Superior temporal gyrus (tissue), 1 donor: ENCODE measurements around the gene PRKAG3.
"Not testable (repeated sequence)": the region's sequence is repeated elsewhere in the genome, so short reads cannot be mapped to it uniquely, and the experiment has no call there.

Source experiments
- DNase-seq: peaks from one replicate; pipeline ENCODE4 v3.0.0-alpha.2; 2016; ENCODE audit errors: extremely low spot score

Gene PRKAG3

GRCh38 chr2:218781691-218782527 is 49.7 kb downstream of the PRKAG3 start, which contains the start of gene CYP27A1:
TSS of gene CYP27A1 (plus strand) at chr2:218782147. CDS start at chr2:218782183, 36 bp downstream.
- peak; percentile 68 for DNase-seq

DNA sequence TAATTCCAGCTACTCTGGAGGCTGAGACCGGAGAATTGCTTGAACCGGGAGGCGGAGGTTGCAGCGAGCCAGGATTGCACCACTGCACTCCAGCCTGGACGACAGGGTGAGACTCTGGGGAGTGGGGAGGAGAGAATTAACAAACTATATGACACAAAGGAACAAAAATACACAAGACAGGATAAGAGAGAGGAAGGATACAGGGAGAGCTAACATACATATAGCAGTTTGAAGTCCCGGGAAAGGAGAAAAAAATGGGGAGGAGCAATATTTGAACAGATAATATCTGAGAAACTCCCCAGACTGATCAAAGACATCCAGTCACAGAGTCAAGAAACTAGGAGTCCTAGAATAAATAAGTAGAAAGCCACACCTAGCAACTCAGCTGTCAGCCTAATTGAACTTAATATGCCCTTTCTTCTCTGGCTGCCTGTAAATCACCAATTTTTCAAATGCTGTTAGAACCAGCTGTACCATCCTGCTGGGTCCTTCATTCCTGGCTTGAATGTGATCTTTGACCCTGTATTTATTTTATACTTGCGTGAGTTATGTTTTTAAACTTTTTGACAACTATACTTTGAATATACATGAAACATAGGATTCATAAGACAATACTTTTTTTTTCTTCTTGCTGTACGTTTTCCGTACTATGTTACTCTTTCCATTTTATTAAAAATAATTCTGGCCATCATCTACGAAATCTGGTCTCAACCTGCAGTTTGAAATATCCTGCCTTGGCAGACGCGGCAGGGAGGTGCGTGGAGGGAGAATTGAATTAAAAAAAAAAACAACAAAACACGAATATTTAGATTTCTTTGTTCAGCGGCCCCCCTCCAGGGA is 50.5 kb downstream of the PRKAG3 start:
- DNase-seq: peak; percentile 42

- DNase-seq: no peak
Measured at GRCh38 chr2:218780046-218780445, 51.6 kb downstream of the PRKAG3 start.

- DNase-seq: no peak
Measured at GRCh38 chr2:218777276-218777990, 54.2 kb downstream of the PRKAG3 start.

- DNase-seq: no peak
Measured at GRCh38 chr2:218776488-218776887, 55.1 kb downstream of the PRKAG3 start.

GRCh38 chr2:218773881-218774280 is 57.7 kb downstream of the PRKAG3 start:
- no peak for DNase-seq

DNA sequence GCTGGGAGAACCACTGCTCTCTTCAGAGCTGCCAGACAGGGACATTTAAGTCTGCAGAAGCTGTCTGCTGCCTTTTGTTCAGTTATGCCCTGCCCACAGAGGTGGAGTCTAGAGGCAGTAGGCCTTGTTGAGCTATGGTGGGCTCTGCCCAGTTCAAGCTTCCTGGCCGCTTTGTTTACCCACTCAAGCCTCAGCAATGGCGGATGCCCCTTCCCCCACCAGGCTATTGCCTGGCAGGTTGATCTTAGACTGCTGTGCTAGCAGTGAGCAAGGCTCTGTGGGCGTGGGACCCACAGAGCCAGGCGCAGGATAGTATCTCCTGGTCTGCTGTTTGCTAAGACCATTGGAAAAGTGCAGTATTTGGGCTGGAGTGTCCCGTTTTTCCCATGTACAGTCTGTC is 58.8 kb downstream of the PRKAG3 start:
- DNase-seq: not testable (repeated sequence)
